GM19455 (cell line): ENCODE measurements around the gene SEMA3G.

Experiments used
- ATAC-seq: cut with Tn5 transposase; IDR thresholded peaks from one replicate; pipeline ENCODE4 v1.9.1; 2021; ENCODE audit not compliant: unreplicated experiment

SEMA3G gene

DNA sequence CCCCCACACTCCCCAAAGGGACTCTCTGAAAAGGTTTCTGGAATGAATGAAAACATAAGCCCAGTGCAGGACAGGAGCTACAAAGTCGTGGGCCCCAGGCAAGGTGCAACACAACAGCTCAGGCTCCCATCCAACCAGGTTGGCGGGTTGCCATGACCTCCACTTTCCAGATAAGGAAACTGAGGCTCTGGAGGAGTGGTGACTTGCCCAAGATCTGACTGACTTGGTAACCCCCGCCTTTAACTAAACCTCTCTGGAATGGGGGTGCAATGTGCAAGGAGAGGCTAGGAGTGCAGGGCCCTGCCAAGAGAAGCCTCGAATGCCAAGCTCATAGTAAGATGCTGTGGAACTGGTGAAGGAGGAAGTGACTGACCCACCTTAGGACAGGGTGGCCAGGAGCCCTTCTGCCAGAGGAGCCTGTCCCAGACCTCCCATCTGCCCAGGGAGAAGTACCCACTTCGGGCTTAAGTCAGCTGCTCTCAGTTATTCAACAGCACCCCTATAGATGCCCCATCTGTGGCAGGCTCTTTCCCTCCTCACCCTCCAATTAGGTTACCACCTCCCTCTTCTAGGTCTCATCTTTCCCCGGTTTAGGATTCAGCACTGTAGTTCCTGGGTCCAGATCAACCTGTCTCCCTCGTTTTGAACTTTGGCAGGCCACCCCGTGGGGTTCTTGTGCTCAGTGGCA is 9.5 kb upstream of the SEMA3G start:
- no peak for ATAC-seq

DNA sequence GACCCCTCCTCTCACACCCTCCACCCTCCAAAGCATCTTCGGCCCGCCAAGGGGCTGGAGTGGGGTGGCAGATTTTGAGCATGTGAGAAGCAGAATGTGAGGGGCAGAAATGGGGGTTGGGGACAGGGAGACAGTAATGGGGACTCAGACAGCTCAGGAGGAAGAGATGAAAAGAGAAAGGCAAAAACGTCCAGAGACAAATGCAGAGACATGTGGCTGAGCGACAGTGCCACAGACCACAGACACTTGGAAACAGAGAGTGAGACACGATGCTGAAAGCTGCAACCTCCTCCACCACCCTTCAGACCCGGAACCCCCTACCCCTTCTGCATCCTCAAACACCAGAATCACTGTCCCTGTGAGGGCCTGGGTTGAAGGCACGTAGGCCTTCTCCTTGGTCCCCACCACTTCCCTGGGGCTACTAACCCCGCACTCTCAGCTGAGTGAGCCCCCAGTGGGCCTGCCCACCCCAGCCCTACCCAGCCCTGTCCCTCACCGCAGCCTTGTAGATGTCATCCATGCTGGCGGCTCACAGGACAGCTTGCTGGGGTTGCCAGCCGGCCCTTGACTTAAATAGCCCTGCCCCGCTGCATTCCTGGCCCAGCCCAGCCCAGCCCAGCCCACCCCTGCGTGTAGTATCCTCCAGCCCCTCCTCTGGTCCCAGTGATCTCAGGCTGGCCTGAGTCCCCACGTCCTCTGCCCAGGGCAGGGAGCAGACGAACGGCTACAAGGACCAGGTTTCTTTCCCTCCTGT is 8.8 kb upstream of the SEMA3G start, which contains the start of gene TNNC1:
Gene TNNC1, minus strand, starts transcription at position 546 of the 754 bp plus-strand sequence. Its CDS starts 26 bp downstream, at position 520.
- no peak for ATAC-seq

DNA sequence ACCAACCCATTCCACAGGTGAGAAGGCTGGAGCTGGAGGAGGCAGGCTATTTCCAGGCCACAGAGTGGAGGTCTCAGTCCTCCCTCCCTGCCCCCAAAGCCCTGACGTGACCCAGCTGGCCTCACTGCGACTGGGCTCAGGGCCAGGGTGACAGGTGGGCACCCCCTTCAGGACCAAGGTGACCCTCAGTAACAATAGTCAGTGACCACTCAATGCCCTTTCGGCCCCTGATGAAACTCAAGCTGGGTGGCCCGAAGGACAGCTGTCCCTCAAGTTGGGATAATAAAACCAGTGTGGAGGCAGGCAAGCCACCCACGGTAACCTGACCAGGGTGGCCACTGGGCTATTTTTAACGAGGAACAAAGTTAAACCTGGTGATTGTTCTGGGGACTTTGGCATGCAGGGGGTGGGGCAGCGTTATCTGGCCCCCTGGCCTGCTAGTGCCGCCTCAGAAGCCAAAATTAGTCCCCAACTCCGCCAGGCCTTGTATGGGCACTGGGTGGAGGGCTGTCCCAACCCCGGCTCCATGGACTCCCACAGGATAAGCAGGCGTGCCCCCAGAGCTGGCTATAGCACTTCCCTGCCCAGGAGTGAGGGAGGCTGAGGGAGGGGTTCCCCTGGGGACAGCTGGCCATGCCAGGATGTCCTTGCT is 7.8 kb upstream of the SEMA3G start:
- ATAC-seq: no peak

DNA sequence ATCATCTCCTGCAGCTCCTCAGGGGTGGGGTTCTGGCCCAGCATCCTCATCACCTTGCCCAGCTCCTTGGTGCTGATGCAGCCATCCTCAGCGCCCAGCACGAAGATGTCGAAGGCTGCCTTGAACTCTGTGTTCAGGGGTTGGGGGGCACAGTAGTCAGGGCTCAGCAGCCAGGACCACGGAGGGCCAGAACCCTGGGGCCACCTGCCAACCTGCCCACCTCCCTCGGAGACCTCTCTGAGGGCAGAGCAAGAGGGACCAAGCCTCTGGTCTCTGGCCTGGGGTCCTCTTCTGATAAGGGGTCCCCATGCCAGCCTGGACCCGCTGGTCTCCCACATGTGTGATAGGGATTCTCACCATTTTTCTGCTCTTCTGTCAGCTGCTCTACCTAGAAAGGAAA is 7.2 kb upstream of the SEMA3G start:
- no peak for ATAC-seq

DNA sequence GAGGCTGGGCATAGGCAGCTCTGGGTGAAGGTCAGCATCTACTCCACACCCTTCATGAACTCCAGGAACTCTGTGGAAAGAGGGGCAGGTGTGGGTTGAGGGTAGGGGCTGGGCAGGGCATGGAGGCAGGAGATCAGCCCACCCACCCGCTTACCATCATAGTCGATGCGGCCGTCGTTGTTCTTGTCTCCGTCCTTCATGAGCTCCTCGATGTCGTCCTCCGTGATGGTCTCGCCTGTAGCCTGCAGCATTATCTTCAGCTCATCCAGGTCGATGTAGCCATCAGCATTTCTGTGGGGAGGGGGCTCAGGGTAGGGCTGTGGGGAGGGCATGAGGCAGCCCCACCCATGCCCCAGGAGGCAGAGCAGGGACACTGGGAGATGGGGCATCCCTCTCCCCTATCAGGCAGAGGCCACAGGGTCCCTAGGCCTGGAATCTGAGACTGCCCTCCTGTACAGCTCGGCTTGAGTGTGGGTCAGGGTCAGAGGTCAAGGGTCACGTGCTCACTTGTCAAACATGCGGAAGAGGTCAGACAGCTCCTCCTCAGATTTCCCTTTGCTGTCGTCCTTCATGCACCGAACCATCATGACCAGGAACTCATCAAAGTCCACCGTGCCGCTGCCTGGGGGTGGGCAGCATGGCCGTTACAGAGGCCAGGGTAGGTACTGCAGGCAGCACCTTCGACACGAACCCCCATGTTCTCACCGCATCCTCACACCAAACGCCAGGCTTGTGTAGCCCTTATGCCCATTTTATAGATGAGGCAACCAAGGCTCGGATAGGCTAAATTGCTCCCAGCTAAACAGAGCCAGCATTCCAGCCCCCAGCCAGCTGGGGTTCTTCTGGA is 6.6 kb upstream of the SEMA3G start:
- no peak for ATAC-seq

DNA sequence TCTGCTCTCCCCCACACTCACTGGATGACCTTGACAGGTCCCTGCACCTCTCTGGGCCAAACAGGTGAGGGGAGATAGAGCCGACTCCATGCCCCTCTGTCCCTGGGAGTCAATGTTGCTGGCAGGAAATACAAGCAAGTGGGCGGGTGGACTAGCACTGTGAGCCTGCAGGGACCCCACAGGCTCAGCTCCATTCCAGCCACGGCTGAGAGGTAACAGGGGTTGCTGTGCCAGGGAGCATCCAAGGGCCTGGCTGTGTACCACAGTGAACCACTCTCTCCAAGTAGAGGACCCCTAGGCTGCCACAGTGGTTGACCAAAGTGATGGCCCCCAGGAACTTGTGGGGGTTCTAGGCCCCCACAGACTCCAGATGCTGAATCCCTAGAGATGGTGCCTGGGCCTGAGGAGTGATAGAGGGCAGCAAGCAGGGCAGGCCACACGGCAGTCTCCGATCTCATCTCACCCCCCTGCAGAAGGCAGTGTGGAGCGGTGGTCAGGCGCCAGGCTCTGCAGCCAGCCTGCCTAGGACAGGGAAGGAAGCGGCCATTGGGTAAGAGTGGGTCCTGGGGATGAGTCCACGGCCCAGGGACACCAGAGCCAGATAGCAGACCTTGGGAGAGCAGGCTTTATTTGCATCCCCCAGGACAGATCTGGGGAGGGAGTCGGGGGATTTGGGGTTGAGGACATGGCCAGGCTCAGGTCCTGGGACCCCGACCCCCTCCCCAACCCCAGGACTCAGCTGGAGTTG is 5.8 kb upstream of the SEMA3G start:
- ATAC-seq: no peak

DNA sequence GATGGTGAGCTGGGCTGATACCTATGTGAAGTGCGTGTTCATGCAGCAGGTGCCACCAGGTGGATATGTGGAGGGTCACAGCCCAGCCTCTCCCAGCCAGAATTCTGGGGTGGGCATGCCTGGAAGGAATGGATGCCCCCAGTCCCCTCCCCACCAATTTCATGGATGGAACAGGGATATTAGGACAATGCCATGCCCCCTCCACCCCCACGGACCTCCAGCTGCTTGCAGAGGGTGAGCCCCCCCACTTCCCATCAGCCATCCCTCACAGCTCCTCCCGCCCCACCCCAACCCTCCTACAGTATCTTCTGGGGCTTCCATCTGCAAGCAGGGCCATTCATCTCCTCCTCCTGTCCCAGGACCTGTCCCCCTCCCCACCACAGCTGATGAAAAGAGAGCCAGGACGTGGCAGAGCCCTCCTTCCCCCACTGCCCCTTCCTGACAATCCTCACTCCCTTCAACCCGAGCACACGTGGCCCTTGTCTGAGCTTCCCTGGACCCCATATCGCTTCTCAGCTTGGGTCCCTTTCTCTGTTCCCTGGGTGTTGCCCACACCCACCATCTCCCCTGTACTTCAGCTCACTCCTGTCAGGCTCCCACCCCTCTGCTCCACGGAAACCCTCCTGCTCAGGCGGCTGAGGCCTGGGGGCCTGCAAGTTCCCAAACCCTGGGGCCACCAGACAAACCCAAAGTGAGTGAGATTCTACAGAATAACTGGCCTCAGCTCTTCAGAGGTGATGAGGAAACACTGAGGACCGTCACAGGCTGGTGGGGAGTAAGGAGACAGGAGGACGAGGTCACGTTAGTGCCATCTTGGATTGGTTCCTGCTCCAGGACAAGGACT is 2.8 kb upstream of the SEMA3G start:
- no peak for ATAC-seq

DNA sequence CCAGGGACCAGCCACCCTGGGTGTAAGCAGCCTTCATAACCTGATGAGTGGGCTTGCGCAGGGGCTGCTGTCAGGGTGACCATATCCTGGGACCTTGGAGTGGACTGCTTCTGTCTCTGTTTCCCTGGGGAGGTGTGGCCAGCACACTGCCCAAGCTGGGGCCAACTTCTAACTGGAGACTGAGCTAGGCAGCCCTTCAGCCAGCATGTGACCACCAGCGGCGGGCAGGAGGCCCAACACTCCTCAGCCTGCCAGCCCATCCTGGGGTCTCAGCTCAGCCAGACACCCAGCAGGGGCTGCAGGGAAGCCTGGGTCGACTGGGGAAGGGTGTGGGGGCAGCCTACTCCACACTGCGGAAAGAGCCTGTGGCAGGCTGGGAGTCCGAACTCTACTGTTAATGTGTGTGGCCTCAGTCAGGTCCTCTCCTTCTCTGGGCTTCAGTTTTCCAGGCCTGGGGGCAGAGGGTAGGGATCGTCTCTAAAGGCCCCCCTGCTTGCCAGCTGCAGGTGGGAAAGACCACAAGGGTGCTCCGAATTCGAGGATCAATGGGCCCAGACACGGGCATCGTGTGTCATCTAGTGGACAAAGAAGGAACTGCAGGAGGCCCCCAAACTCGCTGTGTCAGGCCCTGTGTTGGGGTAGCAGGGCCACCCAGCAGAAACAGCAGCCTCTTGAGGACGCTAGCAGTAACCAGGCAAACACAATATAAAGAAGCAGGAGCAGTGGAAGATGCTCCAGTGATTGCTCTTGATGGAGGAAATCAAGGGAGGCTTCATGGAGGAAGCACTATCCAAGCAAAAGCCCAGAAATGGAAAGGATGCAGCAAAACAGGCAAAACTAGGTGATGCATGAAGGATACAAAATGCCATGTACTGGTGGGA is 2.0 kb upstream of the SEMA3G start:
- no peak for ATAC-seq

DNA sequence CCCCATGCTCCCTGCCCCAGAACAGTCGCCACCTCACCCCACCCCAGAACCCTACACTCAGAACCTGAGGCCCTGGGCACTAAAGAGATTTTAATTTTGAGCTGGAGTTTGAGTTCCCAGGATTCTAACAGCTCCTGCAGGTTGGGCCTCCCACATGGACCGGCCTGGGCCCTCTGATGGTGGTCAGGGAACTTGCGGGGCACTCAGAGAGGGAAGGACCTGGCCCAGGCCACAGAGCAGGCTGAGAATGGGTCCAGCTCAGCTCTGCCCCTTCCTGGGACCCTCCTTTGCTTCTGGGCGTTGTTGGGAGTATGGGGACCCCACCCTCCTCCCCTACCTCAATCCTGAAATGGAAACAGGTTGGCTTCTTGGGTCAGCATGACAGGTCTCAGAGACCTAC is 1.1 kb upstream of the SEMA3G start:
- no peak for ATAC-seq

DNA sequence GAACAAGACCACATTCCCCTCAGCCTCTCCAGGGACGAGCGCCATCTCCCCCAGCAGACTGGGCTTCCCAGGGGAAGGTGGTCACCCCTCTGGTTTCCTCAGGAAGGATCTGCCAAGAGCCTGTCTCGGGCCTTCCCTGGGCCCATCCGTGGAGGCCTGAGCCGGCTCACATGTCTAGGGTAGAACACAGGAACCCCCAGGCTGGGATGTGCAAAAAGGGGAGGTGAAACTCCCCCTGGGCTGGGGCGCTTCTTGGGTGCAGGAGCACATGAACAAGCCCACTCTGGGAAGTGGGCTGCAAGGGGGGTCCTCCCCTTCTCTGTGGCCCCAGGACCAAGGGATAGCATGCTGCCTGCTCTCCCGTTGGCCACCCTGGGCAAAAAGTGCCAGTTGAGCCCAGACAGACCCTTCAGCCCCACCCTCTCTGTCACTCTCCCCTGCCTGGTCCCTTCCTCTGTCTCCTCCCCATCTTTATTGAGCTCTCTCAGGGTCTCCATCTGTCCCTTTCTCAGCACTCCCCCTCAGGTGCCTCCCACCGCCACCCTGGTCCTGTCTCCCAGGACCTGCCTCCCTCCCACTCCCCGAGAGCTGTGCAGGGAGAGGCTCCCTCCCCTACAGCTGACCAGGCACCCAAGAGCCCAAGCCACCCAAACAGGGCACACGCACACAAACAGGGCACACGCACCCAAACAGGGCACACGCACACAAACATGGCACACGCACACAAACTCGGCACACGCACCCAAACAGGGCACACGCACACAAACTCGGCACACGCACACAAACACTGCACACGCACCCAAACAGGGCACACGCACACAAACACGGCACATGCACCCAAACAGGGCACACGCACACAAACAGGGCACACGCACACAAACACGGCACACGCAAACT is 864 bp downstream of the SEMA3G start:
- ATAC-seq: no peak

DNA sequence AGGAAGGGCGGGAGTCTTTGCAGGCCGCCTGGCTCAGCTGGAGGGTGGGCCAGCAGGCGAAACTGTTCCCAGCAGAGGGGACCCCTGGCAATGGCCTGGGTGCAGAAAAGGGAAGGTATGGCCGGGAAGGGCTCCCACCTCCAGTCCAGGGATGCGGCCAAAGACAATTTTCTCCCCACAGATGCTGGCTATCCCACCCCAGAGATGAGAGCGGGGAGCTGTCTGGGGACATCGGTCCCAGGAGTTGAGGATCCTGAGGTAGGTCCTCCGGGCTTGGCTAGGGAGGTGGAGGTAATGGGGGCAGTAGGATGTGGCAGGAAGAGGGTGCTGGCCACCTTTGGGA is 1.7 kb downstream of the SEMA3G start:
- no peak for ATAC-seq

DNA sequence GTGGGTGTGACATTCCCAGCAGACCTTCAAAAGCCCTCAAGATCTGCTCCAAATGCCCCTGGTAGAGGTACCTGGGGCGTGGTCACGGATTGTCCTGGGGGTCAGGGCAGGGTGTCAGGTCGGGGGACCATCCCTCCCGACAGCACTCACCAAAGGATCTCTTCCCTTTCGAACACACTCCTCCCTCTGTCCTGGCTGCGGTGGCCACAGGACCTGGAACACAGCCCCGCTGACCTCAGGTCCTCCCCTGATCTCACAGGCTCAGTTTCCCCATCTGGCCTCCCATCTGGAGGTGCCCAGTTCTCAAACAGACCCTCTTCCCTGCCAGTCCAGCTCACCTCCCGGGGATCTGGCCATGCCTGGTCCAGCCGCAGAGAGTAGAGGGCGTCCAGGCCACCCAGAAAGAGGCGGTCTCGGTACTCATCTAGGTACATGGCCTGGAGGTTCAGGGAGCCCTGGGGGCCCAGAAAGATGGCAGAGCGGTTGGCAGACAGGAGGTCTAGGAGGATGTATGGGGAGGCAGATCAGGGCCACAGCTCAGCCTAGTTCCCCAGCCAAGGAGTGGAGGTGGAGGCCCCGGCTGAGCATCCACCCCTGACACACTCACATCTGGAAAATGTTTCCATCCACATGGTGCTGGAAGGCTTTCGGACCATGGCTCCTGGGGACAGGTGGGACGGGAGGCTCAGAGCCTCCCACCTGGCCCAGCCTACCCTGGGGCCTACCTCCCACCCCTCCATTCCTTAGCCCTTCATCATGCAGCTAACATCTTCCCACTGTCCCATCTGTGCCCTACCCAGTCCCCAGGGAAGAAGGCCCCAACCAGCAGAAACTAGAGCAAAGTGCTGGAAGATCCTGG is 2.3 kb downstream of the SEMA3G start:
- no peak for ATAC-seq

DNA sequence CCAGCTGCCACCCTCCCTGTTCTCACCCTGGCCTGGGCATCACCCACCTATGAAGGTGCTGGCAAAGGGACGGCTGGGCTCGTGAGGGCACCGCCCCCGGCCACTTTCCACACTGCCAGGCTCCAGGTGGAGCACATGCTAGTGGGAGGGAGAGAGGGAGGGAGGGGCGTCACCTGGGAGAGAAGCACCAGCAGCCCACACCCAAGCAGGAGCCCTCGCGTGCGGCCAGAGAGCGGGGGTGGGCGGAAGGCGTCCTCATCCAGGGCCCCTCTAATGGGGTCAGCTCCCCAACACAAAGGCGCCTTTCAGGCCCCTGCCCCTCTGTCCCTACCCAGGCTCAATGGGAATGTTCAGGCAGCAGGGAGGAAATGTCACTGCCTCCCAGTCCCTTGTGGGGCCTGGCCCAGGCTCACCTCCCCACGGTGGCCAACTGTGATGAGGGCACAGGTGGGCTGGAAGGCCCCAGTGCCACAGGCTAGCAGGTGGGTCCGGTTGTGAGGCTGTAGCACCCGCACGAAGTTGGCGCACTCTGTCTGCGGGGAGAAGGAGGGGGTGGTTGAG is 3.1 kb downstream of the SEMA3G start:
- no peak for ATAC-seq

DNA sequence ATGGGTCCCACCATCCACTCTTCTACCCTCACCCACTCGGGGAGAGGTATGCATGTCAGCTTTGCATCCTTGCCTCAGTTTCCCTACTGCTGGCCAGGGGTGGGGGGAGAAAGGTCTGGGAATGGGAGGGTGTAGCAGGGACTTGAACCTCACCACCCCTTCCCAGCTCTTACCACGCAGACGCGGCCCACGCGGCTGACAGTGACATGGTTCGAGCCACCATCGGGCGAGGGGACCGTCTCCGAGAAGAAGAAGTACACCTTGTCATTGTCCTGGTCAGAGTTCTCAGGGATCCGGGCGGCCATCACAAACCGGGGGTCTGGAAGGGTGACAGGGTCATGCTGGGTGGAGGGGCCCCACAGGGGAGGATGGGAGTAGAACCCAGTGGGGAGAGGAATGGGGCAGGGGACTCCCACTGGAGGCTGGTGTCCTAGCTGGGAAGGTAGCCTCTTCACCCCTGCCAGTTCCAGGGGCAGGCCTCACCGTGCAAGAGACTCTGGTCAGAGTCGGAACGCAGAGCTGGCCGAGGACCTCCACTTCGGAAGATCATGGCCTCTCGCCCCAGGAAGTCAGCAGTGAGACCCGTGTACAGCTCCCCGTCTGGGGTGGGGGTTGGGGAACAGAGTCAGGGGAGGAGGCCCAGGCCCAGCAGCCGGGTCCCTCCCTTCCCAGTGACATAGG is 3.7 kb downstream of the SEMA3G start:
- ATAC-seq: no peak

DNA sequence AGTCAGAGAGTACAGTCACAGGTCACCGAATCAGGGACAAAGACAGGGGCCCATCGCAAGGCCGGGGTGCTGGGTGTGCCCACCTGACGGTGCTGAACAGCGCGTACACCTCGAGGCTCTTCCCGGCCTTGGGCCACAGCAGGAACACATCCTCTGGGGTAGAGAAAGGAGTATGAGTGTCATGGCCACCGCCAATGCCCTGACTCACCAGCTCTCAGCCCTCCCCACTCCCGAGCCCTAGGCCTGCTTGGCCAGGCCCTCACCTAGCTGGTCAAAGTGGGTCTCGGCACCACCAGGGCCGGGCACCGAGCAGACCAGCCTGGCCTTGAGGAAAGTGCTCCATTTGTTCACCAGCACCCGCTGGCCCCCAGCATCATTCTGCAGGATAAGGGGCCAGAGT is 4.2 kb downstream of the SEMA3G start:
- no peak for ATAC-seq

DNA sequence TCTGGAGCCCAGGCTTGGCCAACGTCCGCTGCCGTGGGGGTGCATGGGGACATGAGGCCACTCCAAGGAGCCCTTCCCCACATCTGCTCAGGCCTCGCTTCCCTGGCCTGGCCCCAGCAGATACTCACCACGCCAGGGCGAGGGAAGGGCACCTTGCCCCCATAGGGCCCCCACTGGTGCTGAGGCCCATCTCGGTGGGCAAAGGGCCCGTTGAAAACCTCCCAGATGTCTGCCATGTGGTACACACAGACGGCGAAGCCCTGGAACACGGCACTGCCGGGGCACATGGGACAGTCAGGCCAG is 4.7 kb downstream of the SEMA3G start:
- no peak for ATAC-seq
